GM19351 (cell line): ENCODE data around the gene CFAP90.

Experiments
- ATAC-seq: cut with Tn5 transposase; IDR thresholded peaks from one replicate; pipeline ENCODE4 v1.9.1; 2021; ENCODE audit warnings: mild to moderate bottlenecking, moderate library complexity; ENCODE audit not compliant: unreplicated experiment

Gene CFAP90, protein sequence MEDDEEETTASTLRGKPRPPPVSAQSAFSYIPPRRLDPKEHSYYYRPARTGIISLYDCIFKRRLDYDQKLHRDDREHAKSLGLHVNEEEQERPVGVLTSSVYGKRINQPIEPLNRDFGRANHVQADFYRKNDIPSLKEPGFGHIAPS

DNA sequence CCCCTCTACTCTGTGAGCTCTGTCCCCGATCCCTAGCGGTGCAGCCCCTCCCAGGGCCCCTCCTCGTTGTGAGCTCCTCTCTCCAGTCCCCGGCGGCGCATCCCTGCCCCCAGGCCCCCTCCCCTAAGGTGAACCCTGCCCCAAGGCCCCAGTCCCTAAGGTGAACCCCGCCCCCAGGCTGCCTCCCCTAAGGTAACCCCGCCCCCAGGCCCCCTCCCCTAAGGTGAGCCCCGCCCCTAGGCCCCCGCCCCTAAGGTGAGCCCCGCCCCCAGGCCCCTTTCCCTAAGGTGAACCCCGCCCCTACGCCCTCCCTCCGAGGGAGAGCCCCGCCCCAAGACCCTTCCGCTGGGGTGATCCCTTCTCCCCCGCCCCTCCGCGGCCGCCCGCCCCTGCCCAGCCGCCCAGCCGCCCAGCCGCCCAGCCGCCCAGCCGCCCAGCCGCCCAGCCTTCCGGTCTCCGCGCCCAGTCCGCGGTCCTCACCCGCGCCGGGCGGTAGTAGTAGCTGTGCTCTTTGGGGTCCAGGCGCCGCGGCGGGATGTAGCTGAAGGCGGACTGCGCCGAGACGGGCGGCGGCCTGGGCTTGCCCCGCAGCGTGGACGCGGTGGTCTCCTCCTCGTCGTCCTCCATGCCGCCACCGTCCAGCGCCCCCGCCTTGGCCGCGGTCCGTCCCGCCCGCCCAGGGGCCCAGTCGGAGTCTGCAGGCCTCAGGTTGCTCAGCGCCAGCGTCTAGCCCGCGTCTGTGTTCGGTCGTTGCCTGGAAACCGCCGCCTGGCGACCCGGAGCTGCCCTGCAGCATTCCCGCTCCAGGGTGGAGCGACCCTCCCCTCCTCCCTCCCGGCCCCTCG is at the start of gene CFAP90:
Gene CFAP90, minus strand, starts transcription at position 739 of the 845 bp plus-strand sequence. Its CDS starts 112 bp downstream, at position 627.
- ATAC-seq, result no peak

DNA sequence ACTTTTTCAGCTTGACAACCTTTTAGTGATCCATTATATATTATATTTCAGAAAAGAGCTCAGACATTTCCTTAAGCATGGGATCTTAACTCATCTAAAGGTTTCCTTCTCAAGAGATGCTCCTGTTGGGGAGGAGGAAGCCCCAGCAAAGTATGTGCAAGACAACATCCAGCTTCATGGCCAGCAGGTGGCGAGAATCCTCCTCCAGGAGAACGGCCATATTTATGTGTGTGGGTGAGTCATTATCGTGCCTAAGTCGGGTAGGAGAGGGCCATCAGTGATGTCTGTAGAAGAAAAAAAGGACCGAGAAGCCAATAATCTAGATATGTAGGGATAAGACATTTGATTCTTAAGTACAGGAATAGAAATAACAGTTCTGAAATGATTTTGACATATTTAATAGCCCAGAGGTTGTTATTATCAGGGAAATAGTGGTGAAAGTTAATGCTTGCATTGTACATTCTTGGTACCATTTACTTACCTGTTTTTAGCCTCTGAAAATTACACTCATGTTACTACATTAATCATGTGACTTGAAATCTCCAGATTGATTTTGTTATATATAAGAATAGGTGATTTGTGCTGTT is 46.2 kb upstream of the CFAP90 start:
- peak; percentile 72 for ATAC-seq

DNA sequence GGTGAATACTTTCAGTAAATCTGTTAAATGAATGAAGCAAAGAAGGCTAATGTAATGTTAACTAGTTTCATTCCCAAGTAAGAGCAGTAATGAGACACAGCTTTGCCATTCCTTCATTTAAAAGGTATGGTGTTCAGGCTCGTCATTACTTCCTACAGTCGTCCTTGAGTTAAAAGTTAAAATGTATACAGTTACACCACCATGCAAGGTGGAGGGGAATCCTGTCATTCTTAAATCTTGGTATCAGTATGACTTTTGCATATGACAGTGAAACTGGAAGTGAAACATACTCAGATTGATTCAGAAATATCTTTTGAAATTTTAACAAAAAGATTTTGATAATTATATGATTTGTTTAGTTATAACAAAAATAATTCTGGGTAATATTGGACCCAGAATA is 43.9 kb upstream of the CFAP90 start:
- ATAC-seq, result peak; percentile 94

DNA sequence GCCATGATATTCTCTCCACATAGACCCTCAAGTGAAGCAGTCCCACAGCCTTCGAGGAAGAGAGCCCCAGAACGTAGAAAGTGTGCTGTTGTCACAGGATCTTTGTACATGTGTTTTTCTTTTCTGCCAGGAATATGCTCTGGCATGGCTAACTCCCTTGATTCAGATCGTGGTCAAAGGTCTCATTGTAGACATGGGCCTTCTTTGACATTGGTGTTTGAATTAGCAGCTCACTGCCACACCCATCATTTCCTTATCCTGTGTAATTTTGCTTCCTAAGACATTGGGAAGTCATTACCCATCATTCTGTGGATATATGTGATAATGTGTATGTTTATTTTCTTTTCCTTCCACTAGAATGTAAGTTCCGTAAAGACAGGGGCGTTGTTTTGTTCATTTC is 43.5 kb upstream of the CFAP90 start:
- ATAC-seq, result no peak

DNA sequence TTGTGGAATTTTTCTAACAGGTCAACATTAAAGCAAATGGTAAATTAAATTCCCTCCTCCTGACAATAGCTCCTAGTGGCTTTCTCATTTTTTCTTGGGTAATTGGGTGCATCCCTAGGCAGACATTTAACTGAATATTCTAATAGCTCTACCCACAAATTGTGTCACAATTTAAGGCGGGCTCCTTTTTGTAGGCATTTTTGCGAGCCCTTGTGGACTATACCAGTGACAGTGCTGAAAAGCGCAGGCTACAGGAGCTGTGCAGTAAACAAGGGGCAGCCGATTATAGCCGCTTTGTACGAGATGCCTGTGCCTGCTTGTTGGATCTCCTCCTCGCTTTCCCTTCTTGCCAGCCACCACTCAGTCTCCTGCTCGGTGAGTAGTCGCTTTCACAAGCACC is 38.0 kb upstream of the CFAP90 start:
- ATAC-seq, result no peak

DNA sequence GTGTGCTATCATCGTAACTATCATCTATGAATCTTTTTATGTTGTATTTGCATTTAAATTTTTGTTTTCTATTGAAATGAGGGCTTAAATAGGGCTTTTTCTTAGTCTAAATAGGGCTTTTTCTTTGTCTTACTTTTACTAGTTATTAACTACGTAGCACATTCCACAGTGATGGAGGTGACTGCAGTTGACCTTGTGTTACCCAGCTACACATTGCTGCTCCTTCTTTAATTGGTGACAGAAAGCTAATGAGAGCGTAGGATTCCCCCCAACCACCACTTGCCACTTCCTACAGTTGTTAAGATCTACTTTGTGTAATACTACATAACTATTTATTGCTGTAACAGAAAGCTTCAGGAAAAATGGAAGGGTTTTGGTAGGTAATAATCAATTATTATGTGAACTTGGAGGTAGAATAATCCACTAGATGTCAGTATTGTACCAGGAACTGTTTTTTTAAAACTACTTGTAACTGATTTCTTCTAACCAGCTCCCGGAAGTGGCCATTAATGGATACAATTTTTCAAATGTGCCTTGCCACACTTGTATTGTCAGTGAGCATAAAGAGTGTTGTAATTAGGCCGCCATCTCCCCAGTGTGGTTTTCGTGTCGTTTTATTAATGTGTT is 36.0 kb upstream of the CFAP90 start:
- no peak for ATAC-seq

DNA sequence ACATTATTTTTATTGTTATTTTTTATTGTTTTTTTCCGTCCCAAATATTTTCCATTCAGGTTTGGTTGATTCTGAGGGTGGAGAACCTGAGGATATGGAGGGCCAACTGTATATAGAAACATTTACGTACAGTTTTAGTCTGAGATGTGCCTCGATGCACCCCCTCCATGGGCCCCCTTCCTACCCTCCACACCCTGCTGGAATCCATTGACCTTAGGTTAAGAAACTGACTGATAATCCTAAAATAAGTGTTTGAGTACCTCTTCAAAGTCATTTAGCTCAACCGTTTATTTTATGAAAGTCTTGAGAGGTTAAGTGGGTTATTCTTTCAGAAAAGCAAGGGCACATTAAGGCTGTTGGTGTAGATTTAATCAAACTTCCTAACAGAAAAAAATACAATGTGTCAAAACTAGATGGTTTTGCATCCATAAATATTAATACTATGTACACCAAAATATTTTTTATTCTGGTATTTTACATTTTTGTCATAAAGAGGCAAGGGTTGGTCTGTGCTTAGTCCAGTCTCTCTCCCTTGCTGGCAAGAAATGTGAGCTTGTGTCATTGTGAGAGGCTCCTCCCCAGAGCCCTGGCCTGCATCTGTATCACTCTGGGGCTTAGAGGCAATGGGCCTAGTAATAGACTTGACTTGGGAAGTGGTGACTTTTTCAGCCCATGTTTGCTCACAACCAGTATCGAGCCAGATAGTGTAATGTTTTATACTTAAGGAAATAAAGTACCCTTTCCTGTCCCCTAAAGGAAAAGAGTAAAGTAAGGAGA is 33.7 kb upstream of the CFAP90 start:
- no peak for ATAC-seq

DNA sequence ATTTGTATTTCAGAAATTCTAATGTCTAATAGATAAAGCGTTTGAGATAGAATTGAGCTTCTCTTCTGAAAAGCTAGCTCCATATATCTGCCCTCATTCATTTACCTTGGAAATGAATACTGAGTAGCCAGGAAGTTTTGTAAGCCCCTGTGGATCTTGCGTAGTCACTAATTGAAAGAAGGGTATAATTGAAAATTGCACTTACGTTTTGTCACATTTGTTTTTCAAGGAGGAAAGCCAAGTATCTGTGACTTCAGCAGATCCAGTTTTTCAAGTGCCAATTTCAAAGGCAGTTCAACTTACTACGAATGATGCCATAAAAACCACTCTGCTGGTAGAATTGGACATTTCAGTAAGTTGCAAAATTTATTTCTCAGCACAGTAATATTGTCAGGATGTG is 32.0 kb upstream of the CFAP90 start:
- no peak for ATAC-seq

DNA sequence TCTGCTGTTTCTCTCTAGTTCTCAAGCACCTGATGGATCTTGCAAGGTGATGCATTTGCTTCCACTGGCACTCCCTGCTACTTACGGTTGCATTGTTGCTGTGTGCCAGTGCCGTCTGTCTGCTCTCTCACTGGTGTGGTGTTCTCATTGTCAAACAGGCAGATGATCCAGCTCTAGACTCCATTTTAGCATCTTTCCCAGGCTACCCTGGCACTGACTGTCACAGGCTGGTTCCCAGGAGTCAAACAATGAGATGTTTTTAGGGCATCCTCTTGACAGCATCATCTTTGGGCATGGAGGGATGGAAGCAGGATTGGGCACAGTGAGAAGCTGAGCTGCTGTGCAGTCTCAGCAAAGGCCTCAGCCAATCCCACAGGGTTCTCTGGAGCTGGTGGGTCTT is 30.9 kb upstream of the CFAP90 start:
- ATAC-seq, result no peak

DNA sequence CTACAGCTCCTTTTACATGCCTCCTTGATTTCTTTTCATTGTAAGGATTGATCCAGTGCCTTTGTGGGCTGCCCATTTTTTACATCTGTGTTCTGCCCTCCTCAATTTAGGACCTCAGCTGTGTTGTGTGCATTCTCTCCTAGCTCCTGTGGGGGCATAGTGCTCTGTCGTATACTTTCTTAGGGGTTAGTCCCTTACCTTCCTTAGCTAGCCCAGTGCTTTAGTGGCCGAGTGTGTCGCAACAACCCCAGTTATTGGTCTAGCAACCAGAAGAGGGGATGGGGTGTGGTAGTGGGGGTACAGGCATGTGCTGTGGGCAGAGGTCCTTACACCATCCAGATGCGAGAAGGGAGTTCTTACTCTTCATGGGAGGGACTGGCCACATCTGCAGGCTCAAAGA is 30.2 kb upstream of the CFAP90 start:
- ATAC-seq, result no peak

DNA sequence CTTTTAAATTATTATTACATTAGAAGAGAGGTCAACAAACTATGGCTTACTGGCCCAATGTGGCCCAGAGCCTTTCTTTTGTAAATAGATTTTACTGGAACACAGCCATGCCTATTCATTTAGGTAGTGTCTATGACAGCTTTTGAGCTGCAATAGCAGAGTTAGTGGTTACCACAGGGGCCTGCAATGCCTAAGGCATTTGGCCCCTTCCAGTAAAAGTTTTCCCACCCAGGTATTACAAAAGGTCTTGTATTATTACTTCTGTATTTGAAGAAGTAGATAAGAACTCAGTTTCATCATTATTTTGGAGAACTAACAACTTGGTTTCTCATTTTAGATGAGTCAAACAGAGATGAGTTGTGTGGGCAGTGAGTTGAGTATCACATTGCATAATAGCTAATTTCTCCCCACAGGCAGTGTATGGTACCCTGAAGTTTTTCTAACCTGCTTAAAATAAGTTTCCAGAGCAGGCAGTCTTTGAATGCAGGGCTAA is 27.5 kb upstream of the CFAP90 start:
- peak; percentile 94 for ATAC-seq

DNA sequence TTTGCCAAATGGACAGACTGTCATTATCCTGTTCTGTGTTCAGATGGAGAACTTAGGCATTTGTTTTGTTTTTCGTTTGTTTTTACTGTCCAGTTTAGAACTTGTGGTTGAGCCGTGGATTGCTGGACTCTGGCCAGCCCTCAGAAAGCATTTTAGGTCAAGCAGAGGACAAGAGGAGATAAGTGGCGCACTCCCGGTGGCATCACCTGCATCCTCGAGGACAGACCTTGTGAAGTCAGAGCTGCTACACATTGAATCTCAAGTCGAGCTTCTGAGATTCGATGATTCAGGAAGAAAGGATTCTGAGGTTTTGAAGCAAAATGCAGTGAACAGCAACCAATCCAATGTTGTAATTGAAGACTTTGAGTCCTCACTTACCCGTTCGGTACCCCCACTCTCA is 26.9 kb upstream of the CFAP90 start:
- no peak for ATAC-seq

DNA sequence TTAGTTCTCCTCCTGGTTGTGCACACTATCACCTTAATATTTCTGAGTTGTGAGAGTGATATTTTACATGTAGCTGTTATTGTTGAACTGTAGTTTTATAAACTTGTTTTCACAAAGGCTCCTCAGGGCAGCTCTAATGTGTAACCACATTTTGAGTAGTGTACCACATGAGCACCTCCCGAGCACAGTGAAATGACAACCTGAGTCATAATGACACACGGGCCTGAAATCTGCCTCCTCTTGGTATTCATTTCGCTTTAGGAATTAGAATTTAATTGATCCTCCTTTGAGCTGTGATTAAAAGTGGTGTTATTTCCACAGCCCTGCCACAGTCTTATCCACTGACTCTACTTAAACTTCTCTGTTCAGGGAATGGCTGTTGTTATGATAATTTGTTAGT is 25.9 kb upstream of the CFAP90 start:
- peak; percentile 58 for ATAC-seq

DNA sequence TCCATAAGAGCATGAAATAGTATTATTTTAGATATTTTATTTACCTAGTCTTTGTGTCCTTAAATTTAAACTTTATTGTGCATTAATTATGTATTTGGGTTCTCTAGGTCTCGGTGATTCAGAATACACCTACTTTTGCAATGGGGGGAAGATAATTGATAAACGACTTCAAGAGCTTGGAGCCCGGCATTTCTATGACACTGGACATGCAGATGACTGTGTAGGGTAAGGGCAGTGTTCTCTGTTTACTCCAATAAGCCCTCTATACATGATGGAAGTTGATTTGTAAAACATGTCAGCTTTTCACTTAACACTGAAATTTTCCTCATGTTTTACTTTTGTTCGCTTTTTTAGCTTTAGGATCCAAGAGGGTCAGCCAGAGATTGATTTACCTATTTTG is 24.2 kb upstream of the CFAP90 start:
- no peak for ATAC-seq

DNA sequence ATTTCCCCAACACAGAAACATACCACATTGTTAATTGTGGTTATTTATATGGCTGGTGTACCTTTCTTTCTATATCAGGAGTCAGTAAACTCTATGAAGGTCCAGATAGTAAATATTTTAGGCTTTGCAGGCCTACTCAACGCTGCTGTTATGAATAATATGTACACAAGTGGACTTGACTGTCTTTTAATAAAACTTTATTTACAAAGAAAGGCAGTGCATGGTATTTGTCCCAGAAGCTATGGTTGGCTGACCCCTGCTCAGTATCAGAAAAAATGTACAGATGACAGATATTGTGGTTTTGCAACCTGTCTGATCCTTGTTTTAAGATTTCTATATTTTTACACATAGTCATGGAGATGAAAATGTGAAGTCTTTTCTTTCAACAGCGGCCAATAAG is 23.7 kb upstream of the CFAP90 start:
- no peak for ATAC-seq

DNA sequence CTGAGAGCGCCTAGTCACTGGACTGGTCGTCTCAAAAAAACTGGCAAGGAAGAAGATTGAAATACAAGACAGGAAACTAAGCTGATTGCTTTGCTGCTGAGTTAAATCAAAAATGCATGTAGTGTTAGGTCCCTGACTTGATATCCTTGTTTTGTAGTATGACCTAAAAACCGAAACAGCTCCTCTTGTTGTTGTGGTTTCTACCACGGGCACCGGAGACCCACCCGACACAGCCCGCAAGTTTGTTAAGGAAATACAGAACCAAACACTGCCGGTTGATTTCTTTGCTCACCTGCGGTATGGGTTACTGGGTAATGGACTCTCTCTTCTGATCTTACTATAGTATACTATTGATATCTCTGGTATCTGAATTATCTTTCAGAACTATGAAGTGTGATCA is 22.3 kb upstream of the CFAP90 start:
- no peak for ATAC-seq

DNA sequence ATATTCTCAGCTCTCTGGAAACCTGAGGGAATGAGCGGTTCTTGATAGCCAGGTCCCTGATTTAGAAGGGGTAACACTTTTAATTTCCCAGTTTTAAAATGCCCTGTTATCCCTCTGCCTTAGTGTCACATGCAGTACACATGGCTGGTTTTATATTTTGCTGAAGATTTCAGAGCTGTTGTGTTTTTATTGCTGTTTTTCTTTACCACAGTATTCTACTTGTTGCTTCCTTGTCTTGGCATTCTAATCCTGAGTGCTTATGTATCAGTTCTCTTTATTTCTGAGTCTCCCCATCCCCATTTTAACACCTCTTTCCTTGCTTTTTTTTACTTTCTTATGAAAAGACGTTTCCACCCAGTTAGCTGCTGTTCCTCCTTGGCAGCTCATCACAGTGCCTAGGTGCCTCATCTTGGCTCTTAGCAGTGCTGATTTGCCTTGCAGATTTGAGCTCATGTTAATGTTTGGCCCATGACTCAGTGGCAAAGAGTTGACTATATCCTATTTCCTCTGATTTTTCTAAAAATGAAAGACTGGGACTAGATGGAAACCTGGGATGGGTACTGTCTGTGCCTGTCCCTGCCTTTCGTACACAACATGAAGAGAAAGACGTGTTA is 21.7 kb upstream of the CFAP90 start:
- no peak for ATAC-seq

DNA sequence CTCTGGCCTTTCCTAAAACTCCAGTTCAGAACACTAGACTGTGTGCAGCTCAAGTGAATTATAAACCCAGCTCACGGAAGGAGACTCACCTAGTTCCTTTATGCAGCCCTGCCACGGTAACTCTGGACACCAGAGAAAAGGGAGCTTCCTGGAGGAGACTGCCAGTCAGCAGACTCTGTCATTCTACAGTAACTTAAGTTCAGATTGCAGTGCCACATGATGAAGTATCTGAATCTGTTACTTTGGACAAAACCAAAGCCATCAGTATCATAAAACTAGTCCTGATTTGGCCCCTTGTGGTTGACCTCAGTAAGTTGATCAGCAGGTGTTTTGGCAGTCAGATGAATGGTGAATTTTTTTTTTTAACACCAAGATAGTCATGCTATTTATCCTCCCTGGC is 20.7 kb upstream of the CFAP90 start:
- ATAC-seq, result peak; percentile 24

DNA sequence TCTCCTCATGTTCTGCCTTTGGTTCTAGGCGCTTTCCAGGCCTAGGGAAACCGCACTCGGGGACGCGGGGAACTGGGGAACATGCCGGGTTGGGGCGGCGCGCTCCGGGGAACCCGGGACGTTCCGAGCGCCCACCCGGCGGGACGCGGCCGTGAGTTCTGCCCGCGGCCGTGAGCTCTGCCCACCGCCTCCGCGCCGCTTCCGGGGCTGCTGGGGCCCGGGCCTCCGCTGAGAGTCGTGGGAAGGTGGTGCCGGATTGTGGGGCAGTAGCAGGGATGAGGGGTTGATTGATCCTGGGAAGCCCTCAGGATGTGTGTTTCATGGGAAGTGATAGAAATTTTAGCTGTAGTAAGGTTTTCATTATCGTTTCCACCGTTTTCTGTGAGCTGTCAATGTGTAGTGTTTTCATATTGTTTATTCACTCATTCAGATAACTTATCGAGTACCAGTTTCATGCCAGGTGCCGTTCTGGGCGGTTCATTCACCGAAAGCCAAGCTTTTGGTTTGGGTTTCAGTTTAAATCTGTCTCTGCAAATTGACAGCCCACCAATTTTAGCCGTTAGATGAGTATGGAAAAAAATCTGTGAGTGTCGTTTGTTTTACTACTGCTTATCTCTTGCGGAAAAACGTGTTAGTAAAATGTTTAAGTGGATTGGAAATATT is 18.7 kb upstream of the CFAP90 start:
- ATAC-seq, result peak; percentile 19
